Activated CD4-positive, alpha-beta T cell treated with anti-CD3 and anti-CD28 coated beads for 1 hour (primary cell): ENCODE data around the gene CLK1.

Experiments
- DNase-seq: peaks from one replicate; pipeline ENCODE4 v3.0.0-alpha.2; 2020

Gene CLK1

GRCh38 chr2:200810998-200811332 is 53.5 kb downstream of the CLK1 start:
- DNase-seq, result no peak

GRCh38 chr2:200810252-200810997 is 54.0 kb downstream of the CLK1 start:
- DNase-seq, result no peak

DNA sequence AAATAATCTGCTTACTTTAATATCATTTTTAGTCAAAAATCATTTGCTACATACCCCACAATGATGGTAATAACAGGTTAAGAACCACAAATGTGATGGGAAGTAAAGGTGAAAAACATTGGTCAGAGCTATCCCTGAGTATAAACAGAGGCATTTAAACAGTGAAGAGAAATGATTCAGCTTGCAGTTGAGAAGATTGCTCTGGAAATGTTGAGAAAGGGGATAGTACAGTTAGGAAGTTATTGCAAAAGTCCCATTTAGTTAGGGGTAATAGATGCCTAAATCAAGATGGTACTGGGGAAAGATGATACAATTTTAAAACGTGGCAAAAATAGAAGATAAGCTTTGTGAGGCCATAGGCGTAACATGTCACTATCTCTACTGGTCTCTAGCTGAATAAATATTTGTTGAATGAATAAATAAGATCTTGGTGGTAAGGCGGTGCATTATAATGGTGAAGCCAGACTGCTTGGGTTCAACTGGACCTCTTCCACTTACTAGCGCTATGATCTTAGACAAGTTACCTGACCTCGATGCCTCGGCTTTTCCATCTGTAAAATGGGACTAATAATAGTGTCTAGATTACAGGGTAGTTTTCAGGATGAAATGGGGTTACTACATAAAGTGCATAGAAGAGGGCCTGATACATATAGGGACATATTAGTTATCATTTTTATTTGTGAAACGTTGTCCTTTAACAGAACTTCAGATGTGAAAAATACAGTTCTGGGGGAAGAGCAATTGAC is 54.8 kb downstream of the CLK1 start:
- no peak for DNase-seq
